K562 (cell line): ENCODE measurements around the gene ZNF292. TPM values are rescaled to one million over a fixed set of nuclear protein-coding genes. Genes with fewer than 3 reads are reported as not detected.
A peak's percentile ranks its signal among the peaks of the same experiment; 100 is the strongest.

Experiments used
- ATAC-seq: fragments of 200-7000 bp; cut with Tn5 transposase; 3 replicates; pipeline ENCODE4 v1.9.1; 2020; ENCODE audit warnings: moderate library complexity
- BruUV-seq: library from RNA; stranded (reverse); fragments of 400-500 nt; replicated peaks from 2 replicates; lab custom pipeline; 2021; lab: Mats Ljungman, UMichigan
- CTCF ChIA-PET: fragments of 300-600 bp; formaldehyde crosslinking; extraction: SDS; loops from one replicate; lab custom pipeline; 2021; ENCODE audit warnings: low intra/inter-chr PET ratio; lab: Yijun Ruan, JAX
- POLR2A ChIA-PET: fragments of 300-600, 350-650 bp; sonication (Branson Sonifier 250); formaldehyde crosslinking; extraction: SDS; loops from one replicate; lab custom pipeline; 2021; ENCODE audit warnings: antibody characterized with exemption, inconsistent platforms; lab: Yijun Ruan, JAX
- DNase-seq, 4 experiments: peaks; one replicate each; pipeline versions ENCODE4 v3.0.0 to v3.0.0-alpha.2; 2011 to 2018; ENCODE audit warnings: low spot score in 3 of 4, mixed read lengths in 3 of 4; ENCODE audit errors: extremely low read depth in 1 of 4
- FAIRE-seq: peaks from 2 replicates; lab custom pipeline; 2011; peaks lifted over from hg19 to GRCh38; lab: Jason Lieb, UNC
- H2AFZ ChIP-seq: 2 replicates; pipeline ENCODE4 v1.6.0; 2011; ENCODE audit warnings: low read depth, low read length, control low read depth, inconsistent platforms
- H3K27ac ChIP-seq: fragments of 200-600 bp; 3 replicates; pipeline ENCODE4 v1.8.0; 2011; ENCODE audit warnings: low read depth, mild to moderate bottlenecking, control low read depth, inconsistent platforms, low read length, moderate library complexity, mixed read lengths; ENCODE audit errors: extremely low read depth
- H3K27me3 ChIP-seq, 2 experiments: fragments of 300-600 bp in 1 of 2; 2 replicates in 1 of 2; 3 replicates in 1 of 2; pipeline versions ENCODE4 v1.6.0 to v1.8.0; 2011; ENCODE audit warnings: inconsistent platforms in 2 of 2, low read length in 2 of 2, mild to moderate bottlenecking in 1 of 2, mixed read lengths in 1 of 2, moderate library complexity in 1 of 2; ENCODE audit not compliant: control insufficient read depth in 2 of 2, insufficient read depth in 2 of 2
- H3K36me3 ChIP-seq: fragments of 300-600 bp; 3 replicates; pipeline ENCODE4 v1.8.0; 2011; ENCODE audit warnings: mild to moderate bottlenecking, low read length, inconsistent platforms; ENCODE audit not compliant: control insufficient read depth, insufficient read depth
- H3K4me1 ChIP-seq, 2 experiments: fragments of 200-600 bp in 1 of 2; replicated peaks in 1 of 2; 2 replicates in 1 of 2; 3 replicates in 1 of 2; pipeline versions ENCODE4 v1.5.1 to v1.8.0; 2011; ENCODE audit warnings: inconsistent platforms in 2 of 2, low read length in 2 of 2, mild to moderate bottlenecking in 1 of 2, mixed read lengths in 1 of 2, moderate library complexity in 1 of 2; ENCODE audit not compliant: control insufficient read depth in 2 of 2, insufficient read depth in 2 of 2
- H3K4me2 ChIP-seq: 2 replicates; pipeline ENCODE4 v1.6.1; 2011; ENCODE audit warnings: low read length, control low read depth, inconsistent platforms, mixed read lengths; ENCODE audit not compliant: insufficient read depth
- H3K4me3 ChIP-seq: fragments of 200-600 bp; sonication (generic), shearing (Covaris generic); 2 replicates; pipeline ENCODE4 v1.5.1; 2016; ENCODE audit warnings: control low read depth, inconsistent platforms
- H3K79me2 ChIP-seq: fragments of 200-600 bp; 3 replicates; pipeline ENCODE4 v1.8.0; 2011; ENCODE audit warnings: low read length, inconsistent platforms; ENCODE audit not compliant: control insufficient read depth, insufficient read depth
- H3K9ac ChIP-seq, 2 experiments: 2 replicates each; pipeline versions ENCODE4 v1.6.0 to v1.6.1; 2011; ENCODE audit warnings: low read depth in 2 of 2, low read length in 2 of 2, control low read depth in 1 of 2, inconsistent platforms in 1 of 2, mild to moderate bottlenecking in 1 of 2, mixed read lengths in 1 of 2; ENCODE audit not compliant: insufficient read depth in 1 of 2
- H3K9me1 ChIP-seq: one replicate; pipeline ENCODE4 v1.6.0; 2011; ENCODE audit warnings: inconsistent platforms, mild to moderate bottlenecking, low read length, moderate library complexity; ENCODE audit not compliant: control insufficient read depth, insufficient read depth
- H3K9me3 ChIP-seq: replicated peaks from 2 replicates; pipeline ENCODE4 v1.5.1; 2011; ENCODE audit warnings: low read depth, low read length, inconsistent platforms; ENCODE audit not compliant: control insufficient read depth, insufficient read depth
- H4K20me1 ChIP-seq: replicated peaks from 2 replicates; pipeline ENCODE4 v1.6.1; 2011; ENCODE audit warnings: low read length, inconsistent platforms, mixed read lengths; ENCODE audit not compliant: control insufficient read depth, insufficient read depth
- MBD1 ChIP-seq: fragments of 250-450 bp; sonication (Bioruptor Pico); IDR thresholded peaks from 2 replicates; pipeline ENCODE4 v1.8.0; 2022; ENCODE audit warnings: inconsistent platforms
- SMAD4 ChIP-seq: fragments of 250-450 bp; sonication (Bioruptor Pico); conservative IDR thresholded peaks from 2 replicates; pipeline ENCODE4 v1.8.0; 2021; ENCODE audit warnings: inconsistent platforms, mild to moderate bottlenecking, moderate library complexity
- ZNF707 ChIP-seq: fragments of 250-450 bp; sonication (Bioruptor Pico); conservative IDR thresholded peaks from 2 replicates; pipeline ENCODE4 v1.8.0; 2022; ENCODE audit warnings: inconsistent platforms, mild to moderate bottlenecking, moderate library complexity
- ZNF717 ChIP-seq: fragments of 250-450 bp; sonication (Bioruptor Pico); IDR thresholded peaks from 2 replicates; pipeline ENCODE4 v1.5.0; 2021
- WGBS: fragments of 100-300 bp; shearing (Covaris generic); methylation state at CpG from one replicate; pipeline ENCODE4 v1.1.6; 2016; ENCODE audit warnings: low coverage, mixed read lengths; ENCODE audit not compliant: insufficient coverage; ENCODE audit errors: missing lambda C conversion rate; 5-methylcytosine and 5-hydroxymethylcytosine counted together
- in situ Hi-C: fragments of 300-500 bp; cut with MboI; formaldehyde crosslinking; loops from 4 replicates; pipeline ENCODE4 v1.15.0; 2018; ENCODE audit warnings: inconsistent platforms, mixed read lengths
- intact Hi-C: fragments of 100-400 bp; cut with micrococcal nuclease; formaldehyde crosslinking; loops from 2 replicates; pipeline ENCODE4 v1.14.2; 2022
- polyA plus RNA-seq, 8 experiments: library from polyadenylated mRNA; depleted of rRNA in 4 of 8; stranded (reverse) in 5 of 8; unstranded in 3 of 8; fragments of >200 nt; fragmentation: Nextera tagmentation in 2 of 8; fragmentation: Illumina TruSeq in 1 of 8; extraction: Ambion mirVana in 2 of 8; extraction: Trizol in 1 of 8; gene quantifications; 2 replicates each; pipeline versions ENCODE4 v1.2.1 to v1.2.3, GENCODE V29; 2011 to 2014; ENCODE audit warnings: inconsistent platforms in 1 of 8, missing spikeins in 1 of 8
- total RNA-seq, 7 experiments: library from RNA; depleted of rRNA in 6 of 7; stranded (reverse); fragments of >200 nt in 6 of 7; fragmentation: Illumina TruSeq in 2 of 7; extraction: Trizol in 2 of 7; gene quantifications; 2 replicates each; pipeline versions ENCODE4 v1.2.1 to v1.2.3, GENCODE V29; 2011 to 2021; ENCODE audit warnings: low replicate concordance in 1 of 7
- TF ChIP-seq, protein P1 (sequence below): sonication (generic); formaldehyde crosslinking; IDR thresholded peaks from 2 replicates; pipeline ENCODE4 v1.8.1; 2023; ENCODE audit warnings: mild to moderate bottlenecking, missing genetic modification reagents

ZNF292 gene
- total and polyA plus RNA-seq, 9 of the 15 experiments (the other 6 are each of a cell fraction or from before 2014, with no cell fraction given) = 4.4 to 17.1 (median 12.8) TPM

- Histone ChIP-seq H4K20me1 (peaks cover 8% of the 10 kb centered on the region; the same call in 1 of the 2 replicates), H3K4me1 (peaks cover 3 to 13% of the 10 kb centered on the region in 2 experiments; a peak in 3 of 5 replicates), H3K4me3 (no peak overlapping the region), H3K27ac (no peak overlapping the region), H3K36me3 (no peaks in the 10 kb centered on the region), H3K9me1 (no peaks in the 10 kb centered on the region), H3K9me3 (no peaks in the 10 kb centered on the region), H3K27me3 (peaks cover 0 to 3% of the 10 kb centered on the region in 2 experiments; a peak in 2 of 5 replicates), H3K4me2 (no peak overlapping the region), H2AFZ (no peak overlapping the region), H3K9ac (no peak overlapping the region), H3K79me2 (peaks cover 24% of the 10 kb centered on the region)
- no peak for TF ChIP-seq SMAD4 (CRISPR knock-in tag)
- TF ChIP-seq ZNF717 (CRISPR knock-in tag) = no peak
- TF ChIP-seq ZNF707 (CRISPR knock-in tag) = no peak
- TF ChIP-seq MBD1 (CRISPR knock-in tag) = no peak
- TF ChIP-seq, protein P1, sequence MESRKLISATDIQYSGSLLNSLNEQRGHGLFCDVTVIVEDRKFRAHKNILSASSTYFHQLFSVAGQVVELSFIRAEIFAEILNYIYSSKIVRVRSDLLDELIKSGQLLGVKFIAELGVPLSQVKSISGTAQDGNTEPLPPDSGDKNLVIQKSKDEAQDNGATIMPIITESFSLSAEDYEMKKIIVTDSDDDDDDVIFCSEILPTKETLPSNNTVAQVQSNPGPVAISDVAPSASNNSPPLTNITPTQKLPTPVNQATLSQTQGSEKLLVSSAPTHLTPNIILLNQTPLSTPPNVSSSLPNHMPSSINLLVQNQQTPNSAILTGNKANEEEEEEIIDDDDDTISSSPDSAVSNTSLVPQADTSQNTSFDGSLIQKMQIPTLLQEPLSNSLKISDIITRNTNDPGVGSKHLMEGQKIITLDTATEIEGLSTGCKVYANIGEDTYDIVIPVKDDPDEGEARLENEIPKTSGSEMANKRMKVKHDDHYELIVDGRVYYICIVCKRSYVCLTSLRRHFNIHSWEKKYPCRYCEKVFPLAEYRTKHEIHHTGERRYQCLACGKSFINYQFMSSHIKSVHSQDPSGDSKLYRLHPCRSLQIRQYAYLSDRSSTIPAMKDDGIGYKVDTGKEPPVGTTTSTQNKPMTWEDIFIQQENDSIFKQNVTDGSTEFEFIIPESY (CRISPR knock-in tag) = peak; percentile 83
- WGBS = 83% methylated on average over 16 of the region's 71 CpGs
- no peak for DNase-seq
- ChIA-PET CTCF (no interaction called here), POLR2A (no interaction called here)
- FAIRE-seq = no peak
- intact Hi-C loops (no loop called here), in situ Hi-C loops (no loop called here)
- BruUV-seq = no TSS peak
- no peak for ATAC-seq
Observed at GRCh38 chr6:87151781-87152525, 3.4 kb upstream of the ZNF292 start.
